GM12872 (cell line): ENCODE data around the gene RPS18.

ENCODE experiments used
- TF ChIP-seq, protein P1 (sequence below): IDR thresholded peaks from 3 replicates; pipeline ENCODE4 v1.5.1; 2011; ENCODE audit warnings: low read depth, mild to moderate bottlenecking, low read length, moderate library complexity; ENCODE audit not compliant: insufficient read depth

Gene RPS18

GRCh38 chr6:33271468-33272274, at the start of gene RPS18, which contains the start of gene VPS52:
Gene RPS18 (plus strand): TSS chr6:33272075. CDS start chr6:33272120, 45 bp downstream.
Gene VPS52 (minus strand): TSS chr6:33271876. CDS start chr6:33271675, 201 bp downstream.
- TF ChIP-seq, protein P1, sequence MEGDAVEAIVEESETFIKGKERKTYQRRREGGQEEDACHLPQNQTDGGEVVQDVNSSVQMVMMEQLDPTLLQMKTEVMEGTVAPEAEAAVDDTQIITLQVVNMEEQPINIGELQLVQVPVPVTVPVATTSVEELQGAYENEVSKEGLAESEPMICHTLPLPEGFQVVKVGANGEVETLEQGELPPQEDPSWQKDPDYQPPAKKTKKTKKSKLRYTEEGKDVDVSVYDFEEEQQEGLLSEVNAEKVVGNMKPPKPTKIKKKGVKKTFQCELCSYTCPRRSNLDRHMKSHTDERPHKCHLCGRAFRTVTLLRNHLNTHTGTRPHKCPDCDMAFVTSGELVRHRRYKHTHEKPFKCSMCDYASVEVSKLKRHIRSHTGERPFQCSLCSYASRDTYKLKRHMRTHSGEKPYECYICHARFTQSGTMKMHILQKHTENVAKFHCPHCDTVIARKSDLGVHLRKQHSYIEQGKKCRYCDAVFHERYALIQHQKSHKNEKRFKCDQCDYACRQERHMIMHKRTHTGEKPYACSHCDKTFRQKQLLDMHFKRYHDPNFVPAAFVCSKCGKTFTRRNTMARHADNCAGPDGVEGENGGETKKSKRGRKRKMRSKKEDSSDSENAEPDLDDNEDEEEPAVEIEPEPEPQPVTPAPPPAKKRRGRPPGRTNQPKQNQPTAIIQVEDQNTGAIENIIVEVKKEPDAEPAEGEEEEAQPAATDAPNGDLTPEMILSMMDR: no peak

GRCh38 chr6:33235221-33235634, 36.6 kb upstream of the RPS18 start:
- TF ChIP-seq, protein P1: no peak

DNA sequence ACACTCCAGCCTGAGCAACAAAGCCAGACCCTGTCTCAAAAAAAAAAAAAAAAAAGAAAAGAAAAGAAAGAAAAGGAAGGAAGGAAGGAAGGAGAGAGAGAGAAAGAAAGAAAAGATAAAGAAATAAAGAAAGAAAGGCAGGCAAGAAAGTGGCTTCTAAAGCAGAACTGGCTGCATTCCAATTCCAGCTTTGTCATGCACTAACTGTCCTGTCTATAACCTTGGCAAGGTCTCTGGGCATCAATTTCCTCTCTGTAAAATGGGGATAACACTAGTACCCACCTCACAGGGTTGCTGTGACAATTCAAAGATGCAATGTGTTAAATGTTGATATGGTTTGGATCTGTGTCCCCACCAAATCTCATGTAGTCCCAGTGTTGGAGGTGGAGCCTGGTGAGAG, 35.5 kb upstream of the RPS18 start:
- TF ChIP-seq, protein P1: no peak

- TF ChIP-seq, protein P1: no peak
Observed at GRCh38 chr6:33236852-33237251, 35.0 kb upstream of the RPS18 start.

DNA sequence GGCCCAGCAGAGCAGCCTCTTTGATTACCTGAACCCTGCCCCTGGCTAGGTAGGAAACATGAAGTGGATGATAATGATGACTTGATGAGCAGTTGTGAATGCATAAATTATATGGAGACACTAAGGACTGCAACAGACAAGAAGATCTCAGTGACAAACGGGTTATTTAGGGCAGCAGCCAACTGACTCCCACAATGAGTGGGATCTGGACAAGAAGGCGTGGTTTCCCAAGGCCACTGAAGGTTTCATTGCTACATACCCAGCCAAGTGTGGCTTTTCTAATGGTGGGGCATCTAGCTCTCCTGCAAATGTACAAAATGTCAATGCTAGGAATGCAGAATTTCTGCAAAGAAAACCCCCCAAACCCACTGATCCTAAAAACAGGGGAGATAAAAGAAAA, 34.1 kb upstream of the RPS18 start:
- TF ChIP-seq, protein P1: no peak

- TF ChIP-seq, protein P1: no peak
Observed at GRCh38 chr6:33241968-33242367, 29.9 kb upstream of the RPS18 start.

GRCh38 chr6:33243476-33243875, 28.4 kb upstream of the RPS18 start:
- TF ChIP-seq, protein P1: no peak
